ENCODE data around the gene TMEM109.
"Not testable (repeated sequence)": the region's sequence is repeated elsewhere in the genome, so short reads cannot be mapped to it uniquely, and the experiment has no call there.

Gene TMEM109

GRCh38 chr11:60879104-60879503 is 34.9 kb upstream of the TMEM109 start:
- DNase-seq, result no peak

- DNase-seq, result peak; percentile 60
These were observed 33.9 kb upstream of the TMEM109 start for GRCh38 chr11:60879971-60880588.

GRCh38 chr11:60880643-60881282 is 33.2 kb upstream of the TMEM109 start:
- peak; percentile 56 for DNase-seq

GRCh38 chr11:60887556-60887955 is 26.4 kb upstream of the TMEM109 start:
- DNase-seq, result peak; percentile 82

- no peak for DNase-seq
These were observed 24.1 kb upstream of the TMEM109 start for GRCh38 chr11:60889869-60890311.

- DNase-seq, result no peak
These were observed 23.3 kb upstream of the TMEM109 start for GRCh38 chr11:60890696-60891095.

- peak; percentile 25 for DNase-seq
These were observed 22.7 kb upstream of the TMEM109 start for GRCh38 chr11:60891103-60891741.

- no peak for DNase-seq
These were observed 18.3 kb upstream of the TMEM109 start for GRCh38 chr11:60895687-60896086.

GRCh38 chr11:60897496-60897895 is 16.5 kb upstream of the TMEM109 start:
- no peak for DNase-seq

GRCh38 chr11:60899046-60899936 is 14.7 kb upstream of the TMEM109 start:
- DNase-seq, result peak; percentile 71

- DNase-seq, result no peak
These were observed 14.0 kb upstream of the TMEM109 start for GRCh38 chr11:60899977-60900376.

- DNase-seq, result no peak
These were observed 13.1 kb upstream of the TMEM109 start for GRCh38 chr11:60900673-60901404.

GRCh38 chr11:60902625-60903024 is 11.3 kb upstream of the TMEM109 start:
- DNase-seq, result no peak

- peak; percentile 91 for DNase-seq
These were observed 8.9 kb upstream of the TMEM109 start for GRCh38 chr11:60905047-60905446.

GRCh38 chr11:60905551-60906113 is 8.3 kb upstream of the TMEM109 start:
- DNase-seq, result peak; percentile 72

GRCh38 chr11:60906132-60906972 is 7.6 kb upstream of the TMEM109 start, which contains the start of gene PRPF19:
TSS of gene PRPF19 (minus strand) at chr11:60906585. CDS start at chr11:60906382, 203 bp downstream.
- peak; percentile 98 for DNase-seq

- no peak for DNase-seq
These were observed 5.2 kb upstream of the TMEM109 start for GRCh38 chr11:60908803-60909202.

- not testable (repeated sequence) for DNase-seq
These were observed 4.2 kb upstream of the TMEM109 start for GRCh38 chr11:60909680-60910280.

GRCh38 chr11:60910281-60910687 is 3.7 kb upstream of the TMEM109 start:
- no peak for DNase-seq

GRCh38 chr11:60910711-60911380 is 3.1 kb upstream of the TMEM109 start:
- DNase-seq, result no peak
